Mesendoderm (in vitro differentiated cells): Measurements from ENCODE around the gene DGKB.

Source experiments
- DNase-seq: peaks from one replicate; pipeline ENCODE4 v3.0.0; 2013
- H2AK5ac ChIP-seq: 2 replicates; pipeline ENCODE4 v1.6.1; 2013; ENCODE audit warnings: low read length, inconsistent platforms
- H2BK120ac ChIP-seq: 2 replicates; pipeline ENCODE4 v1.6.1; 2013; ENCODE audit warnings: low read depth, mild to moderate bottlenecking, low read length, moderate library complexity, mixed read lengths
- H2BK15ac ChIP-seq: replicated peaks from 2 replicates; pipeline ENCODE4 v1.6.1; 2013; ENCODE audit warnings: low read depth, mild to moderate bottlenecking, moderate library complexity
- H2BK5ac ChIP-seq: 2 replicates; pipeline ENCODE4 v1.6.1; 2013; ENCODE audit warnings: low read length, inconsistent platforms
- H3K18ac ChIP-seq: 2 replicates; pipeline ENCODE4 v1.6.1; 2013; ENCODE audit warnings: mild to moderate bottlenecking, low read length, mixed read lengths
- H3K23ac ChIP-seq: one replicate; pipeline ENCODE4 v1.6.1; 2013; ENCODE audit warnings: low read length
- H3K27ac ChIP-seq: 2 replicates; pipeline ENCODE4 v1.5.1; 2013; ENCODE audit warnings: low read depth, mild to moderate bottlenecking, inconsistent platforms, low read length, moderate library complexity
- H3K27me3 ChIP-seq: 2 replicates; pipeline ENCODE4 v1.6.1; 2013; ENCODE audit warnings: low read length, control low read depth, mild to moderate bottlenecking, inconsistent platforms; ENCODE audit not compliant: insufficient read depth, poor library complexity
- H3K36me3 ChIP-seq: 2 replicates; pipeline ENCODE4 v1.6.1; 2013; ENCODE audit warnings: low read length, inconsistent platforms; ENCODE audit not compliant: control insufficient read depth, insufficient read depth
- H3K4ac ChIP-seq: one replicate; pipeline ENCODE4 v1.6.1; 2013; ENCODE audit warnings: low read depth, mild to moderate bottlenecking, low read length, moderate library complexity
- H3K4me1 ChIP-seq: 2 replicates; pipeline ENCODE4 v1.6.1; 2013; ENCODE audit warnings: low read depth, low read length, inconsistent platforms; ENCODE audit not compliant: control insufficient read depth
- H3K4me2 ChIP-seq: 2 replicates; pipeline ENCODE4 v1.6.1; 2013; ENCODE audit warnings: low read length
- H3K4me3 ChIP-seq: 2 replicates; pipeline ENCODE4 v1.5.1; 2013; ENCODE audit warnings: mild to moderate bottlenecking, low read length
- H3K56ac ChIP-seq: one replicate; pipeline ENCODE4 v1.6.1; 2013; ENCODE audit warnings: low read length
- H3K79me1 ChIP-seq: 2 replicates; pipeline ENCODE4 v1.6.1; 2013; ENCODE audit warnings: low read length, inconsistent platforms
- H3K79me2 ChIP-seq: 2 replicates; pipeline ENCODE4 v1.6.1; 2013; ENCODE audit warnings: mild to moderate bottlenecking, low read length; ENCODE audit not compliant: control insufficient read depth, insufficient read depth
- H3K9ac ChIP-seq: 2 replicates; pipeline ENCODE4 v1.6.1; 2013; ENCODE audit warnings: low read length, inconsistent platforms
- H4K5ac ChIP-seq: one replicate; pipeline ENCODE4 v1.6.1; 2013; ENCODE audit warnings: low read length
- H4K8ac ChIP-seq: one replicate; pipeline ENCODE4 v1.6.1; 2013; ENCODE audit warnings: low read depth, mild to moderate bottlenecking, control low read depth, low read length, moderate library complexity
- WGBS: extraction: QIAGEN DNeasy Blood & Tissue Kit; methylation state at CpG from one replicate; pipeline ENCODE4 v1.1.7; 2013; ENCODE audit warnings: low lambda C conversion rate, missing lambda C conversion rate; ENCODE audit not compliant: insufficient coverage; ENCODE audit errors: extremely low coverage; 5-methylcytosine and 5-hydroxymethylcytosine counted together

The DGKB gene

DNA sequence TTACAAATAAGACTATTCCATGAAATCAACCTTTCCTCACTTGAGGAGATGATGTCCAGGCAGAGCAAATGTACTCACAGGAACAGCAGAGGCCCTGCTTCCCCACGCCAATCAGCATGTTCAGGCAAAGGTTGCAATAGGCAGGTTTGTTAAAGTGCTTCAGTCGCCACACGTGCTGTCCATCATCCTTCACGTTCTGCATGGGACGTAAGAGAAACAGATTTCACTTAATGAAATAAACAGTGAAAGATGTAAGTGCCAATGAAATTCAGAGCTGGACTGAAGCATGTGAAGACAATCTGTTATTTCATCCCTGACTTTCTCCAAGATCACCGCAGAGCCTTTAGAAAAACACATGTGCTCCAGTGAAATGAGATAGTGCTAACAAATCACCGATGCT lies 217.4 kb downstream of the DGKB start:
- Histone ChIP-seq H3K27me3 (no peaks in the 10 kb centered on the region), H3K79me1 (no peaks in the 10 kb centered on the region), H3K4ac (no peak overlapping the region), H3K23ac (no peak overlapping the region), H4K5ac (no peak overlapping the region), H3K18ac (no peak overlapping the region), H2AK5ac (no peak overlapping the region), H3K4me3 (no peak overlapping the region), H2BK120ac (no peak overlapping the region), H3K9ac (no peak overlapping the region), H2BK5ac (no peak overlapping the region), H4K8ac (no peak overlapping the region), H2BK15ac (no peak overlapping the region), H3K79me2 (no peaks in the 10 kb centered on the region), H3K36me3 (no peaks in the 10 kb centered on the region), H3K27ac (no peak overlapping the region), H3K56ac (no peak overlapping the region), H3K4me2 (no peak overlapping the region), H3K4me1 (no peaks in the 10 kb centered on the region)
- WGBS, result no CpG with 5 or more reads among the region's 7 CpGs
- DNase-seq, result no peak

DNA sequence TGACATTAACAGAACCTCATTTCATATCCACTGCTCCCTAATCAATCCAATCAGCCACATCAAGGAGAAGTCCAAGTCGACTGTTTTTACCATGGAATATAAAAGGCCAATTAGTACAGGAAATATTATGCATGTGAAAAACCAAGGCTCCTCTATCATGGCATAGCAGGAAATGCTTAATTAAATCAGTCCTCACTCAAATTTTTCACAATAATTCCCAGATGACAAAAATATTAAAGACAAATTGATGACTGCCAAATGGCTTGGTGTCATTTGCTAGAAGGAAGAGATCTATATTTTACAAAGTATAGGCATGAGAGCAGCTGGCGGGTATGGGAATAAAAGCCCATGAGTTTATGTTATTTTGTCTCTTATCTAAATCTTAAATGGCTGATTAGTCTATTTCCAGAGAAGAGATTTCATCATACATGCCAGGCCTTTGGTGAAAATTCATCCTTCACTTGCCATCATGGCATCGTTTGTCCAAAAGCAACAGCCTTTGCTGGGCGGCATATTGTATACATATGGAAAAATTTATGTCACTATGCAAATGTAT lies 219.6 kb downstream of the DGKB start:
- H2BK15ac ChIP-seq, result no peak overlapping the region
- H3K23ac ChIP-seq, result no peak overlapping the region
- no CpG with 5 or more reads among the region's 4 CpGs for WGBS
- H3K9ac ChIP-seq, result no peak overlapping the region
- H3K27me3 ChIP-seq, result no peaks in the 10 kb centered on the region
- H3K4me2 ChIP-seq, result no peak overlapping the region
- no peak overlapping the region for H4K8ac ChIP-seq
- no peak overlapping the region for H3K18ac ChIP-seq
- no peak overlapping the region for H3K27ac ChIP-seq
- H3K56ac ChIP-seq, result no peak overlapping the region
- no peak overlapping the region for H2AK5ac ChIP-seq
- H3K4ac ChIP-seq, result no peak overlapping the region
- H3K36me3 ChIP-seq, result no peaks in the 10 kb centered on the region
- H3K4me3 ChIP-seq, result no peak overlapping the region
- no peaks in the 10 kb centered on the region for H3K79me2 ChIP-seq
- H3K4me1 ChIP-seq, result no peaks in the 10 kb centered on the region
- H3K79me1 ChIP-seq, result no peaks in the 10 kb centered on the region
- no peak overlapping the region for H2BK5ac ChIP-seq
- H2BK120ac ChIP-seq, result no peak overlapping the region
- no peak overlapping the region for H4K5ac ChIP-seq
- DNase-seq, result no peak

DNA sequence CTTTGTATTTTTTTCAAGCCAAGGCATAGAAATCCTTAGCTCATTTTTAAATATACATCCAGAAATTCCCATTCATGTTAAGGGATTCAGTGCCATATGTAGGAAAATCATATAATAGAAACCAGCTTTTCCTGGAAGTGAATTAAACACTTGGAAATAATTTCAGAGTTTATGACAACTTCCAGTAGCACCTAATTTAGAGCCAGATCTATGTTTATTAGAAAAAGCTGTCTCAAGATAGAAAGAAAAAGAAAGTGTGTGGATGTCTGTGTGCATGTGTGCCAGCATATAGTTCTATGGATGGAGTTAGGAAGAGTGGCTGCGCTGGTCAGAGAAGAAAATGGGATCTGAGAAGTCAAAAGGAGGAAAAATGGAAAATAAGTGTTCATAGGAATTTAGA lies 225.7 kb downstream of the DGKB start:
- no peak overlapping the region for H3K4ac ChIP-seq
- H3K27ac ChIP-seq, result no peak overlapping the region
- no peaks in the 10 kb centered on the region for H3K36me3 ChIP-seq
- H3K4me2 ChIP-seq, result no peak overlapping the region
- no peak overlapping the region for H3K23ac ChIP-seq
- H3K18ac ChIP-seq, result no peak overlapping the region
- DNase-seq, result no peak
- no peak overlapping the region for H4K5ac ChIP-seq
- no peaks in the 10 kb centered on the region for H3K27me3 ChIP-seq
- no peak overlapping the region for H4K8ac ChIP-seq
- H3K4me3 ChIP-seq, result no peak overlapping the region
- no peaks in the 10 kb centered on the region for H3K79me1 ChIP-seq
- H2BK5ac ChIP-seq, result no peak overlapping the region
- no peaks in the 10 kb centered on the region for H3K79me2 ChIP-seq
- H3K9ac ChIP-seq, result no peak overlapping the region
- no CpG with 5 or more reads among the region's 1 CpG for WGBS
- no peak overlapping the region for H3K56ac ChIP-seq
- no peak overlapping the region for H2BK15ac ChIP-seq
- no peak overlapping the region for H2BK120ac ChIP-seq
- H2AK5ac ChIP-seq, result no peak overlapping the region
- H3K4me1 ChIP-seq, result no peaks in the 10 kb centered on the region

DNA sequence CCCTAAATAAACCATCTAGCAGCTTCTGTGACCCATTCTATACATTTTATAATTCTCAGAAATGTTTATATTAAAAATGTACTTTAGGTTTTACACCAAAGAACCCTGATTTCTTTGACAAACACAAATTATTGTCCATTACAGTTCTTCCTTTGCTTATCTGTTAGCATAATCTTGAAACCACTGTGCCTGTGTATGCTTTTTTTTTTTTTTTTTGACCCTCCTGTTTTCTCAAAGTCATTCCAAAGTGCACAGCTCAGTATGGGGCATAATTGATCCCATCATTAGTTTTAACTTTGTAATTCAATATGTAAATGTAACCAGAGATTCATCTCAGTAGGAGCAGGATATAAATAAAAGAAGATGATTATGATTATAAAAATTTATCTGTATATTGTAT lies 229.3 kb downstream of the DGKB start:
- no peak overlapping the region for H3K4ac ChIP-seq
- no peak overlapping the region for H4K5ac ChIP-seq
- H2BK15ac ChIP-seq, result no peak overlapping the region

DNA sequence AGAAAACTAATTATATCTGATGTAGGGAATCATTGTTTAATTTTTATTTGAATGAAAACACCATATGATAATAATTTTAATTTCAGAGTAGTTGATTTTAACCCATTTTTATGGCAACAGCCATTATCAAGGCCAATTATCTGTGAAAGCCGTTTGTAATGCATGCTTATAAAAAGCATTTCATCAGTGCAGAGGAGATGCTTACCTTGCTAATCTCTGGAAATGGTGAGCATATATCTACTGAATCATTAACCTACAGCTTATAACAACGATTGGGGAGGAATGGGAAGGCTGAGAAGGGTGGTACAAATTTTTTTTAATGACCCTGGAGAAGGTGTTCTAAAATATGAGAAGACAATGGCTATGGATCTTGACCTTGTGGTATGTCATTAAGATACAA lies 235.6 kb downstream of the DGKB start:
- Histone ChIP-seq H2BK120ac (no peak overlapping the region), H3K79me2 (no peaks in the 10 kb centered on the region), H3K4me2 (no peak overlapping the region), H3K56ac (no peak overlapping the region), H3K79me1 (no peaks in the 10 kb centered on the region), H3K36me3 (no peaks in the 10 kb centered on the region), H3K27ac (no peak overlapping the region), H2BK15ac (no peak overlapping the region), H2BK5ac (no peak overlapping the region), H3K9ac (no peak overlapping the region), H3K4ac (no peak overlapping the region), H4K5ac (no peak overlapping the region), H3K4me1 (no peaks in the 10 kb centered on the region), H4K8ac (no peak overlapping the region), H3K18ac (no peak overlapping the region), H3K27me3 (no peaks in the 10 kb centered on the region), H3K23ac (no peak overlapping the region), H3K4me3 (no peak overlapping the region), H2AK5ac (no peak overlapping the region)
- DNase-seq, result no peak
- no CpG with 5 or more reads among the region's 2 CpGs for WGBS

More for the DNA sequence above, 229.3 kb downstream of the DGKB start:
- Histone ChIP-seq H3K79me2 (no peaks in the 10 kb centered on the region), H3K27ac (no peak overlapping the region), H3K56ac (no peak overlapping the region), H3K4me3 (no peak overlapping the region), H2AK5ac (no peak overlapping the region), H3K4me1 (no peaks in the 10 kb centered on the region), H2BK120ac (no peak overlapping the region), H3K9ac (no peak overlapping the region), H3K23ac (no peak overlapping the region), H3K18ac (no peak overlapping the region), H3K27me3 (no peaks in the 10 kb centered on the region), H3K4me2 (no peak overlapping the region), H4K8ac (no peak overlapping the region), H3K79me1 (no peaks in the 10 kb centered on the region), H3K36me3 (no peaks in the 10 kb centered on the region), H2BK5ac (no peak overlapping the region)
- DNase-seq, result no peak

DNA sequence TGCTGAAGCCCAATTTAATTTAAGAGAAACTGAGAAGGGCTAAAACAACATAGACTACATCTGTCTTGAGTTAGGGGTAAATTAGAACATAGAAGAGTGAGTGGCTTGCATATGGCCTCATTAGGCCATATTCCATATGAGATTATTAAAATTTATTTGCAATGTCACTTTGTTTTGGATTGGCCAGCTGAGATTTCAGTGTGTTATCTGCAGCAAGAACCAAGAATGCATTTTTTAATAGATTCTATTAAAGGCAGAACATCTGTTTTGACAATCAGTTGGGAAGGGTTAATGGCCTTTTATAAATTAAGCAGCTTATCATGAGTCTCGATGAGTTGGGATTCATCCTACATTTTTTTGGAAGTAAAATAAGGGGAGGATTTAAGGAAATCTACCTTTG lies 236.2 kb downstream of the DGKB start:
- H3K4me3 ChIP-seq, result no peak overlapping the region

More for the DNA sequence above, 236.2 kb downstream of the DGKB start:
- Histone ChIP-seq H2BK120ac (no peak overlapping the region), H3K4ac (no peak overlapping the region), H3K4me2 (no peak overlapping the region), H3K4me1 (no peaks in the 10 kb centered on the region), H3K79me2 (no peaks in the 10 kb centered on the region), H3K27me3 (no peaks in the 10 kb centered on the region), H3K23ac (no peak overlapping the region), H3K79me1 (no peaks in the 10 kb centered on the region), H2BK5ac (no peak overlapping the region), H3K27ac (no peak overlapping the region), H3K9ac (no peak overlapping the region), H3K18ac (no peak overlapping the region), H3K36me3 (no peaks in the 10 kb centered on the region), H4K5ac (no peak overlapping the region), H2BK15ac (no peak overlapping the region), H3K56ac (no peak overlapping the region), H4K8ac (no peak overlapping the region), H2AK5ac (no peak overlapping the region)
- DNase-seq, result no peak
- no CpG with 5 or more reads among the region's 1 CpG for WGBS
